Esophagus mucosa (tissue), 1 donor: ENCODE measurements around the gene PAIP2. TPM values are rescaled to one million over a fixed set of nuclear protein-coding genes. Genes with fewer than 3 reads are reported as not detected.
A peak's percentile ranks its signal among the peaks of the same experiment; 100 is the strongest.
"Not testable (repeated sequence)": the region's sequence is repeated elsewhere in the genome, so short reads cannot be mapped to it uniquely, and the experiment has no call there.

ENCODE experiments used
- ATAC-seq: fragments of 200-7000 bp; cut with Tn5 transposase; one replicate; pipeline ENCODE4 v1.9.1; 2020
- total RNA-seq: library from RNA; stranded (reverse); gene quantifications from one replicate; pipeline ENCODE4 v1.2.4, GENCODE V29; 2023
- donor health status: DM: yes; HTN: yes; CAD: no.

PAIP2 gene
- total RNA-seq, 1 donor from 2014 or later, result 38.1 TPM

DNA sequence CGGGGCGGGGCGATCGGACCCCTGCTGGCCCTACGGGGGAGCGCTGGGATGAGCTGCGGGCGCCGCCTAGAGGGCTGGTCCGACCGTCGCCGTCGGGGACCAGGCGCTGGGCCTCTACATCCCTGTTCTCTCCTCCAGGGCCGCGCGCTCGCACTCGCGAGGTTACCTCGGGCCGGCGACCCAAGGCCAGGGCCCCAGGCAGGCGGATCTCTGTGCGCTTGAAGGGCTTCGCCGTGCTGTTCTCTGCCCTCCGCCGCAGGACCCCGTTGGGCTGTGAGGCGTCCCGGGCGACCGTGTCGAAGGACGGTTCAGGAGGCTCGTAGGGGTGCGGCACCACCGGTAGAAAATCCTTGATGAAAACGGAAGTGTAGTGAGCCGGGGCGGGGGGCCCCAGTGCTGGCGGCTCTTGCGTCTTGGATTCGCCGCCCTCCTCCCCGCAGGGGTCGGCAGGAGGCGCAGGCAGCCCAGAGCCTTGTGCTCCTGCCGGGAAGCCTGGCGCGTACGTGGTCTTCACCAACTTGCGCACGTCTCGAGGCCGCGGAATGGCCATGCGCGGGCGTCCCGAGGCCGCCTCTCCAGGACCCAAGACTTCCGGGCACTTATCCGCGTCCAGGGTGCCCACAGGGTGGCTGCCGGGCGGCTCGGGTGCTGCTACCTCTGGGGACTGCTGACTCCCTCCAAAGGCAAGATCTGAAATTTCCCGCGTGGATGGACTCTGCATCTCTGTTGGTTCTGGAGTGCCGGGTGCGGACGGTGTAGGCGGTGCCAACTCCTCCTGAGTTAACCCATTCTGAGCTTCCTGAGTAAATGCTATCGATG lies 51.2 kb downstream of the PAIP2 start:
- ATAC-seq, result peak; percentile 62

DNA sequence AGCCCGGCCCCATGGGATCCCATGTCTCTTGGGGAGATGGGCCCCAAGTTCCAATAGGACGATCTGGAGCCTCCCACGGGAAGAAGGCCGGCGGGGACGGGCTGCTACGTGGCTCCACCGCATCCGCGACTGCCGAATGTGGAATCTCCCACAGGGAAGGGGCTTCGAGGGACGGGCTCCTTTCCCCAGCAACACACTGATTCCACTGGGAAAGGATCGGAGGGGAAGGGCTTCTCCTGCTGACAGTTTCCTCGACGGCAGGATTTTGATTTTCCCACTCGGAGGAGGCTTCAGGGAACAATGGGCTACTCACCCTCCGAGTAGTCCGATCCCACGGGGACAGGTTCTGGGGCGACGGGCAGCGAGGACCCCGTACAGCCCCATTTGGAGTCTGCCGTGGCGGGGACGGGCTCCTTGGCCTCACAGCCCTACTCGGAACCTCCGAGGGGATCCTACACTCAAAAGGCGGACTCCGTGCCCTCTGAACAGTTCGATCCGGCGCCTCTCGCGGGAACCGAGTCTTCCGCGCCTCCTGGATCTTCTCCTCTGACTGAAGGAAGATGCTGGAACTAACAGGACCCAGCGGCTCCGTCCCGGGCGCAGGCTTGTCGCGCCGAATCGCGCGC lies 52.0 kb downstream of the PAIP2 start:
- no peak for ATAC-seq

DNA sequence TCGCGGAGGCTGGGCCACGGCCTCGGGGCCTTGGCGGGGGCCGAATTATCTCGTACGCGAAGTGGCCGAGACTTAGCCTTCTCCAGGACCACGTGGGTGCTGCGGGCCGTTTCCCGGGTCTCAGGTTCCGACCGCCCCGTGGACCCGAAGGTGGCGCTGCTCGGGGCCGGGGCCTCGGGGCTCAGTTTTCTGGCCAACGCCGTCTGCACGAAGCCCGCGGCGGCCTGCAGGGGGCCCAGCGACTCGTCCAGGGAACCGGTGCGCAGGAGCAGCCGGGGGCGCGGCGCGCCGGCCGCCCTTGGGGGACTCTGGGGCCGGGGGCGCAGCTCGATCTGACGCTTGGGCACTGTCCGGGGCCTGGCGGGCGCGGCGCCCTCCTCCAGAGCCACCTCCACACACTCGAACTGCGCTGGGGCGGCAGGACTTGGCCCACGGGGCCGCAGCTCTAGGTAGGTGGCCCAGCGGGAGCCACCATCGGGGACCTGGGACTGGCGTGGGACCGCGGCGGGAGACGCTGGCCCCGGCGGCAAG lies 52.5 kb downstream of the PAIP2 start:
- ATAC-seq, result peak; percentile 1

- ATAC-seq, result no peak
Measured at GRCh38 chr5:139394654-139395566, 53.3 kb downstream of the PAIP2 start, which contains the start of gene PROB1. Gene PROB1 (minus strand): TSS chr5:139395104. CDS start chr5:139395081, 23 bp downstream.

- no peak for ATAC-seq
Measured at GRCh38 chr5:139395844-139396640, 54.4 kb downstream of the PAIP2 start.

DNA sequence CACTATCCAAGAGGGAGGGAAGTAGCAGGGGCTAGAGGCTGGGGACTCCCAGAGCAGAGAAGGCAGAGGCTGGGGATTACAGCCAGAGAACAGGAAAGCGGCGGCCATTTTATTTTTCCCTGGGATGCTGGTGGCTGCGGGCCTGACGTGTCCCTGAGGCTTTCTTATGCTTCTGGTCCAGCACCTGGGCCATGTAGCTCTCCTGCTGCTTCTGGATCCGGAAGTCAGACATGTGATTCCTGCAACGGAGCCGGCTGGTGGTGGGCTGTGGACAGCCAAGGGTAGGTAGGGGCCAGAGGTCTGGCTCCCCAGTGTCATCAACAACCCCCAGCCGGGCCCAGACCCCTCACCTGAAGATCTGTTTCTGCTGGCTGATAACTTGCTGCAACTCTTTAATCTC lies 55.0 kb downstream of the PAIP2 start:
- no peak for ATAC-seq

DNA sequence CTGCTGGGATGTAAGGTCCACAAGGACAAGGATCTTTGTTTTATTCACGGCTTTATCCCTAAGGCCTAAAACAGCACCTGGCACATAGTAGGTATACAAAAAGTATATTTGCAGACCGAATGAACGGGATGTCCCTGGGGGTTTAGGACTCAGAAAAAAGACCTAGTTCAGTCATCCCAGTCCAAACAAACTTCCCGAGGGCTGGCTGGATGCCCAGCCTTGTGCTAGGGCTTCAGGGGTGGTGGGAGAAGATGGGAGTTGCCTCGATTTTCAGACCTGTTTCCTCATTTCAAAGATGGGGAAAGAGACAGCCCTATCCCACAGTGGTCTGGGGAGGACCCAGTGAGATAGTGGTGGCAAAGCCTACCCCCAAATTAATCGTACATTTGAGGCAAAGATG lies 56.3 kb downstream of the PAIP2 start:
- no peak for ATAC-seq

DNA sequence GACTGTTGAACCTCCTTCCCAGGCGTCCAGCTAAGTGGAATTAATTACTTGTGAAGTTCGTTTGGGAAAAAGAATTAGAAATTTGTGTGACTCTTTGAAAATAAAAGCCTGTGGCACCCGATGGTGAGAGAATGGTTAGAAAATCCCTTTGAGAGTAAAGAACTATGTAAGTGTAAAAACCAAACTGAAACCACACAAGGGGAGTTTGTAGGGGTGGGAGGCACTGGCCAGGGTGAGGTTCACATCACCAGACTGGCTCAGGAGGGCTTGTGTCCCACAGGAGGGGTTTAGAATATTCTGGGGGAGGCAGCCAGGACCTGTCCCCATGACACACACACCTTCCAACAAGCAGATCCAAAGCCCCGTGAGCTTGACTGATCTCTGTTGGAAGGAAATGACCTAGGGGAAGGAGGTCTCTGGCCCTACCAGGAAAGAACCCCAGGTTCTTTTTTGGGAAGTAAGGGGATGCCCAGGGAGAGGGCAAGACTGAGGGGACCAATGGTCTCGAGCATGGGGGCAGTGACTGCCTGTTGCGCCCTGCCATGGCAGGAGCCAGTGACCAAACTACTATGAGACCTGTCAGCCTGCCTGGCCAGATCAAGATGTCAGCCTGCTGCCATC lies 58.0 kb downstream of the PAIP2 start:
- no peak for ATAC-seq

DNA sequence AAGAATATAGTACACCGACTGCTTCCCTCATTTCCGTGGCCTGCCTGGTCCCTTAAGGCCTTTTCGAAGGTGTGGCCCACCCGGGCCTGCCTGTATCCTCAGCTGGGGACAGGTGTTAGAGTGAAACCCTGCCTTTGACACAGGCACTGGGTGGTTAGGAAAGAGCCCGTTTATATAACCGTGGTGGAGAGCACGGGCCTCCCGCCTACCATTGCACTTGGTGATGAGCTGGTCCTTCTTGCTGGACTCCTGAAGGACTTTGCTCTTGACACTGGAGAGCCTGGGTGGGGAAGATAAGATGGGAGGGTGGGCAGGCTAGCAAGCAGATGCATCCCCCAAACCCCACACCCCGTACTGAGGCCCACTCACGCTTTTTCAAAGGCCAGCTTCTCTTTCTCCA lies 59.9 kb downstream of the PAIP2 start:
- no peak for ATAC-seq

- no peak for ATAC-seq
Measured at GRCh38 chr5:139402561-139403158, 61.0 kb downstream of the PAIP2 start.

DNA sequence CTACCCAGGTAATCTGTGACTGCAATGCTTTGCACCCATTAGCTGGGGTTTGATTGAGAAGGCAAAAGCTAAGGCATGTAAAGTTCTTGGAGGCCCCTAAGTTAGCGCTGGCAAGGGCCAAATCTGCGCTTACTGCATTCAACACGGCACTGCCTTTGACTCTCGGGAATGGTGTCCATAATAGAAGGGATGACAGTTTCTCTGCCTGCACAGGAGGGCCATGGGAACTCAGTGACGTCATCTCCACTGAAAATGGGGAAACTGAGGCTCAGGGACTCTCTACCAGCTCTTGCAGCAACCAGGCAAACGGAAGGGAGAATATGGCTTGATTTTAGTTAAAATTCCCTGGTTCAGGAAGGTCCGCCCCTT lies 61.7 kb downstream of the PAIP2 start:
- ATAC-seq, result peak; percentile 5

DNA sequence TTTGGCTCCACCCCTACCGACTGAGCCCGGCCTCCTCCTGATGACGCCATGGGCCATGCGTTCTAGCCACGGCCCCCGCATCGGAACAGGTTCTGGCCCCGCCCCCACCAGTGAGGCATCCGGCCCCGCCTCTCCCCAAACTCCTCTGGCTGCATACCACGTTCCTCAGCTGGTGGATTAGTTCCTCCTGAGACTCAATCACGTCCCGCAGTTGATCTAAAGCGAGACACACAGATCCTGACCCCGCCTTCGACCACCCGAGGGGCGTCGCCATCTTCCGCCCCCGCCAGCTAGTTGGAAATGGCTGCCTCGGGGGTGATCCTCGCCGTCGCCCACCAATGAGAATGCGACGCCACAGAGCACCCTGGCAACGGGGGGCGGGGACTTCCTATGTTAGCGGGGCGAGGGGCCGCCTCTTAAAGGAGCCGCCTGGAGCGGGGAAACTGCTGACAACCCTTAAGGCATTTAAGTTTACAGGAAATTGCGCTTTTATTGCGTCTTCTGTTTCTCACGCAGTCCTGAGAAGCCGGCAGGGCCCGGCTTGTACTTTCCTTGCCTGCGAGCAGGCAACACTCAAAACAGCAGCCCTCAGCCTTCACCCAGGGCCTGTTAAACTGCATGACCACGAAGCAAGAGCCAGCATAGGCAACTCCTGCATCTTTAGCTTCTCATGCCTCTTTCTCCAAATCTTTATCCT lies 62.3 kb downstream of the PAIP2 start, which contains the start of gene SPATA24:
Gene SPATA24, minus strand, starts transcription at position 303 of the 697 bp plus-strand sequence. Its CDS starts 29 bp downstream, at position 274.
- peak; percentile 92 for ATAC-seq

DNA sequence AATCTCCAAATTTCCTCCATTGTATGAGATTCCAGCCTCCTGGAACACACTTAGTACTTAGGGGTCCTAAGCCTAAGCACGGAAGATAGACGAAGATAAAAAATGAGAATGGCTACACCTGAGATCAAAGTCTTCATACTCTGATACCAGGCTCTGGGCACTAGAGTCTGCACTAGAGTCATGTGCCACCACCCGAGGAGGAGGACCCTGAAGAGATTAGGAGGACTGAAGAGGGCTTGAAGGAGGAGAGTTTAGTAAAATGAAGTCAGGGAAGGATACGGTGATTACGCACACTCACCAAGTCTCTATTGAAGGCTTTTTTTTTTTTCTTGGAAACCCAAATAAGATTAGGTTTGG lies 62.8 kb downstream of the PAIP2 start:
- no peak for ATAC-seq

GRCh38 chr5:139406963-139407362 lies 65.3 kb downstream of the PAIP2 start:
- no peak for ATAC-seq

- peak; percentile 35 for ATAC-seq
Measured at GRCh38 chr5:139407517-139407916, 65.9 kb downstream of the PAIP2 start.

GRCh38 chr5:139408191-139408590 lies 66.5 kb downstream of the PAIP2 start:
- ATAC-seq, result no peak

DNA sequence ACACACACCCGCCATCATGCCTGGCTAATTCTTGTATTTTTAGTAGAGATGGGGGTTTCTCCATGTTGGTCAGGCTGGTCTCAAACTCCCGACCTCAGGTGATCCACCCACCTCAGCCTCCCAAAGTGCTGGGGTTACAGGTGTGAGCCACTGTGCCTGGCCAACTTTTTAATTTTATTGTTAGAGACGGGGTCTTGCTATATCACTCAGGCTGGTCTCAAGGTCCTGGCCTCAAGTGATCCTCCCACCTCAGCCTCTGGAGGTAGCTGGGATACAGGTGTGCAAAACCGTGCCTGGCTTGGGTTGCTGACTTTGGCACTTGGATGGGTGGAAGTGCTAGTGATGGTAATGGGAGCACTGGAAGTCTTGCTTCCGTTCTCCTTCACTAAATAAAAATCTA lies 67.5 kb downstream of the PAIP2 start:
- not testable (repeated sequence) for ATAC-seq

GRCh38 chr5:139410121-139410992 lies 68.7 kb downstream of the PAIP2 start:
- no peak for ATAC-seq
